HCT116 (cell line): ENCODE data around the gene TRIM9.

Experiments
- CTCF ChIP-seq, 3 experiments: fragments of 200-600 bp in 1 of 3; sonication (generic) in 1 of 3; IDR thresholded peaks in 2 of 3; conservative IDR thresholded peaks in 1 of 3; 2 replicates each; pipeline ENCODE4 v1.5.1; 2012 to 2017; ENCODE audit warnings: low read depth in 2 of 3, low read length in 2 of 3, antibody characterized with exemption in 1 of 3, borderline replicate concordance in 1 of 3, control low read depth in 1 of 3, mild to moderate bottlenecking in 1 of 3, mixed read lengths in 1 of 3, mixed run types in 1 of 3, moderate library complexity in 1 of 3; ENCODE audit not compliant: insufficient read depth in 1 of 3
- SIN3A ChIP-seq: IDR thresholded peaks from 2 replicates; pipeline ENCODE4 v1.6.1; 2012; ENCODE audit warnings: low read depth
- SP1 ChIP-seq: IDR thresholded peaks from 2 replicates; pipeline ENCODE4 v1.6.1; 2012; ENCODE audit warnings: low read depth

GRCh38 chr14:51140338-51140737, 45.4 kb upstream of the TRIM9 start:
- TF ChIP-seq CTCF (IDR thresholded peaks at IDR 0.05 in 2 of 3, conservative IDR thresholded peaks at IDR 0.05 in 1 of 3; ENCODE audit: borderline replicate concordance in 1 of 3, insufficient read depth in 1 of 3, low read depth in 2 of 3, low read length in 2 of 3) (no peak), SP1 (no peak), SIN3A (no peak)
